GM19438 (cell line): Measurements from ENCODE around the gene UROC1.

Source experiments
- ATAC-seq: cut with Tn5 transposase; IDR thresholded peaks from one replicate; pipeline ENCODE4 v1.9.1; 2021; ENCODE audit warnings: low read depth; ENCODE audit not compliant: unreplicated experiment

Gene UROC1

GRCh38 chr3:126517986-126518778 is 609 bp upstream of the UROC1 start:
- ATAC-seq: no peak

GRCh38 chr3:126516936-126517290 is 660 bp downstream of the UROC1 start:
- ATAC-seq: no peak

- ATAC-seq: no peak
These were observed 1.2 kb downstream of the UROC1 start for GRCh38 chr3:126516152-126516935.

GRCh38 chr3:126515066-126515706 is 2.4 kb downstream of the UROC1 start:
- no peak for ATAC-seq

GRCh38 chr3:126514161-126514560 is 3.4 kb downstream of the UROC1 start:
- no peak for ATAC-seq

- ATAC-seq: no peak
These were observed 4.5 kb downstream of the UROC1 start for GRCh38 chr3:126512916-126513650.

GRCh38 chr3:126512026-126512425 is 5.5 kb downstream of the UROC1 start:
- ATAC-seq: no peak

GRCh38 chr3:126511291-126511690 is 6.3 kb downstream of the UROC1 start:
- no peak for ATAC-seq

GRCh38 chr3:126510308-126510910 is 7.2 kb downstream of the UROC1 start:
- ATAC-seq: no peak

- no peak for ATAC-seq
These were observed 7.8 kb downstream of the UROC1 start for GRCh38 chr3:126509597-126510307.

- no peak for ATAC-seq
These were observed 9.0 kb downstream of the UROC1 start for GRCh38 chr3:126508564-126508964.

GRCh38 chr3:126507886-126508285 is 9.7 kb downstream of the UROC1 start:
- ATAC-seq: no peak

- no peak for ATAC-seq
These were observed 13.9 kb downstream of the UROC1 start for GRCh38 chr3:126503701-126504100.

- ATAC-seq: no peak
These were observed 14.9 kb downstream of the UROC1 start for GRCh38 chr3:126502656-126503055.

GRCh38 chr3:126501736-126502135 is 15.8 kb downstream of the UROC1 start:
- no peak for ATAC-seq

- no peak for ATAC-seq
These were observed 16.5 kb downstream of the UROC1 start for GRCh38 chr3:126501054-126501453.

- no peak for ATAC-seq
These were observed 17.6 kb downstream of the UROC1 start for GRCh38 chr3:126500016-126500415.

- ATAC-seq: no peak
These were observed 18.2 kb downstream of the UROC1 start for GRCh38 chr3:126499401-126499800.

GRCh38 chr3:126498929-126499328 is 18.6 kb downstream of the UROC1 start:
- no peak for ATAC-seq

- ATAC-seq: no peak
These were observed 19.1 kb downstream of the UROC1 start for GRCh38 chr3:126498461-126498860.
